ENCODE data around the gene POM121L2. TPM values are rescaled to one million over a fixed set of nuclear protein-coding genes. Genes with fewer than 3 reads are reported as not detected.
A peak's percentile ranks its signal among the peaks of the same experiment; 100 is the strongest.

Gene POM121L2
- total and polyA plus RNA-seq, 2 of the 13 experiments (the other 11 are each of a cell fraction or from before 2014, with no cell fraction given) = not detected

DNA sequence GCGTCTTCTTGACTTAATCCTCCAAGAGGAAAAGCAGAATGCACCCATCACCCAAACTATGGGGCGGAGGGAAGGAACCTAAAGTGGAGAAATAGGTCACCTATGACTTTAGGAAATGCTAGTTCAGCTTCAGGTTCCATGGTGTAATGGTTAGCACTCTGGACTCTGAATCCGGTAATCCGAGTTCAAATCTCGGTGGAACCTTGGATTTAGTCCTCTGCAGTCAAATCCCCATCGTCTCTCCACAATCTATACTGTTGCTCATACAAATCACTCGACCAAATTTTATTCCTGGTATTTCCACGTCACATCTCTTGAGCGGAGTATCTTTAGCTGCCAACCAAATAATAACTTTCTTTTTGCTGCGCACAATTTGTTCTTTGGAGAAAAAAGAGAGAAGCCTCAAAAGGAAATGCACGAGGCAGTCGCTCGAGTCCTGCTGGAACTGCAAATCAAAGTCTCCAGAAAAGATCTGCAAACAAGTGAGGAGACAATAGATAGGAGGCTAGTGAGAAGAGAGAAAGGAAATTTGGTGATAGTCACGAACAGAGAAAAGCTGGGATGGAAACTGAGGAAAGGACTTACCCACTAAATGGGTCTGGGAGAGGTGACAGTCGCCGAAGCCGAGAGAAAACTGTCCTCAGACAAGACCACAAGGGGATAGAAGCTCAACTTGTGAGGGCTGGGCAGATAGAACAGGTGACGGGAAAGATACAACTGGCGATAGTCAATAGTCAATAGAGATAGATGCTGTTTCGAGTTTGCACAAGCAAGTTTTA lies 16.6 kb downstream of the POM121L2 start (continued):
- TF ChIP-seq NCOA2 (CRISPR knock-in tag; IDR thresholded peaks at IDR 0.05) = no peak
- no peak for TF ChIP-seq ZSCAN31 (CRISPR knock-in tag; IDR thresholded peaks at IDR 0.05; ENCODE audit: low read depth)
- no peak for TF ChIP-seq ZNF567 (CRISPR knock-in tag; IDR thresholded peaks at IDR 0.05; ENCODE audit: borderline replicate concordance)
- no peak for TF ChIP-seq TSC22D2 (CRISPR knock-in tag; IDR thresholded peaks at IDR 0.05; ENCODE audit: borderline replicate concordance)
- TF ChIP-seq ZKSCAN1 (IDR thresholded peaks at IDR 0.05; ENCODE audit: low read length) = no peak
- no peak for TF ChIP-seq ZNF264 (CRISPR knock-in tag; IDR thresholded peaks at IDR 0.05)
- TF ChIP-seq ZSCAN25 (CRISPR knock-in tag; IDR thresholded peaks at IDR 0.05) = no peak
- TF ChIP-seq ADNP (CRISPR knock-in tag; IDR thresholded peaks at IDR 0.05) = 0 out of 2 replicates have a peak, but pooled peaks have one; percentile 28
- TF ChIP-seq ARID5B (CRISPR knock-in tag; IDR thresholded peaks at IDR 0.05) = peak; percentile 36; the same call in 1 of the 2 replicates
- TF ChIP-seq ZNF232 (CRISPR knock-in tag; IDR thresholded peaks at IDR 0.05; ENCODE audit: borderline replicate concordance) = no peak
- TF ChIP-seq, protein P1, sequence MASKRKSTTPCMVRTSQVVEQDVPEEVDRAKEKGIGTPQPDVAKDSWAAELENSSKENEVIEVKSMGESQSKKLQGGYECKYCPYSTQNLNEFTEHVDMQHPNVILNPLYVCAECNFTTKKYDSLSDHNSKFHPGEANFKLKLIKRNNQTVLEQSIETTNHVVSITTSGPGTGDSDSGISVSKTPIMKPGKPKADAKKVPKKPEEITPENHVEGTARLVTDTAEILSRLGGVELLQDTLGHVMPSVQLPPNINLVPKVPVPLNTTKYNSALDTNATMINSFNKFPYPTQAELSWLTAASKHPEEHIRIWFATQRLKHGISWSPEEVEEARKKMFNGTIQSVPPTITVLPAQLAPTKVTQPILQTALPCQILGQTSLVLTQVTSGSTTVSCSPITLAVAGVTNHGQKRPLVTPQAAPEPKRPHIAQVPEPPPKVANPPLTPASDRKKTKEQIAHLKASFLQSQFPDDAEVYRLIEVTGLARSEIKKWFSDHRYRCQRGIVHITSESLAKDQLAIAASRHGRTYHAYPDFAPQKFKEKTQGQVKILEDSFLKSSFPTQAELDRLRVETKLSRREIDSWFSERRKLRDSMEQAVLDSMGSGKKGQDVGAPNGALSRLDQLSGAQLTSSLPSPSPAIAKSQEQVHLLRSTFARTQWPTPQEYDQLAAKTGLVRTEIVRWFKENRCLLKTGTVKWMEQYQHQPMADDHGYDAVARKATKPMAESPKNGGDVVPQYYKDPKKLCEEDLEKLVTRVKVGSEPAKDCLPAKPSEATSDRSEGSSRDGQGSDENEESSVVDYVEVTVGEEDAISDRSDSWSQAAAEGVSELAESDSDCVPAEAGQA (IDR thresholded peaks at IDR 0.05; ENCODE audit: low read depth) = no peak
- TF ChIP-seq, protein P1 (CRISPR knock-in tag; IDR thresholded peaks at IDR 0.05; ENCODE audit: borderline replicate concordance) = no peak
- TF ChIP-seq SYNCRIP (IDR thresholded peaks at IDR 0.05; ENCODE audit: insufficient read depth, low read depth, low read length) = no peak
- no peak for TF ChIP-seq RFX3 (CRISPR knock-in tag; IDR thresholded peaks at IDR 0.05)
- TF ChIP-seq POGZ (CRISPR knock-in tag; IDR thresholded peaks at IDR 0.05) = no peak
- TF ChIP-seq MAF1 (CRISPR knock-in tag; IDR thresholded peaks at IDR 0.05; ENCODE audit: borderline replicate concordance) = peak; percentile 92; the same call in 1 of the 2 replicates
- no peak for TF ChIP-seq SETDB1 (CRISPR knock-in tag; IDR thresholded peaks at IDR 0.05; ENCODE audit: borderline replicate concordance)
- peak; percentile 93 to 99 for TF ChIP-seq HMGXB4 (CRISPR knock-in tag; IDR thresholded peaks at IDR 0.05; ENCODE audit: borderline replicate concordance in 1 of 2, low read depth in 1 of 2)

Data from HepG2 (cell line).